Activated CD8-positive, alpha-beta T cell treated with anti-CD3 and anti-CD28 coated beads for 36 hours (primary cell): ENCODE results near the gene GCFC2. TPM values are rescaled to one million over a fixed set of nuclear protein-coding genes. Genes with fewer than 3 reads are reported as not detected.

Source experiments
- ATAC-seq: fragments of 200-7000 bp; cut with Tn5 transposase; one replicate; pipeline ENCODE4 v1.10.0; 2021; ENCODE audit warnings: mild to moderate bottlenecking, moderate library complexity
- CTCF ChIA-PET: fragments of 350-600 bp; sonication (Branson Sonifier 250); formaldehyde crosslinking; loops from one replicate; lab custom pipeline; 2021; ENCODE audit warnings: antibody characterized with exemption; lab: Charles Lee
- POLR2A ChIA-PET: fragments of 350-600 bp; sonication (Branson Sonifier 250); formaldehyde crosslinking; loops from one replicate; lab custom pipeline; 2021; ENCODE audit warnings: antibody characterized with exemption; lab: Charles Lee
- DNase-seq: peaks from one replicate; pipeline ENCODE4 v3.0.0-alpha.2; 2020
- H3K27ac Mint-ChIP-seq: one replicate; pipeline ENCODE4 v1.8.0; 2021; ENCODE audit warnings: mild to moderate bottlenecking, mixed read lengths
- H3K27me3 Mint-ChIP-seq: one replicate; pipeline ENCODE4 v1.8.0; 2021; ENCODE audit warnings: mixed read lengths
- H3K36me3 Mint-ChIP-seq: one replicate; pipeline ENCODE4 v1.8.0; 2021; ENCODE audit warnings: low read depth, mixed read lengths
- H3K4me1 Mint-ChIP-seq: one replicate; pipeline ENCODE4 v1.8.0; 2021; ENCODE audit warnings: low read depth, mixed read lengths
- H3K4me3 Mint-ChIP-seq: one replicate; pipeline ENCODE4 v1.8.0; 2021; ENCODE audit warnings: mild to moderate bottlenecking, moderate library complexity, mixed read lengths
- H3K9me3 Mint-ChIP-seq: one replicate; pipeline ENCODE4 v1.8.0; 2021; ENCODE audit warnings: mixed read lengths
- CTCF ChIP-seq: fragments of 200-600 bp; IDR thresholded peaks from one replicate; pipeline ENCODE4 v1.8.0; 2022; ENCODE audit warnings: antibody characterized with exemption, mild to moderate bottlenecking
- intact Hi-C: fragments of 100-400 bp; cut with micrococcal nuclease; formaldehyde crosslinking; loops from one replicate; pipeline ENCODE4 v1.10.0; 2022
- total RNA-seq, 2 experiments: library from RNA; stranded (reverse); gene quantifications; one replicate each; pipeline ENCODE4 v1.2.3, GENCODE V29; 2021

GCFC2 gene
- total RNA-seq, 2 experiments from 2014 or later: 29.8 to 36.1 TPM

- intact Hi-C loops: loop anchor here (5.0 kb wide), 1 partner anchor 36 kb away; no protein-coding TSS in a partner anchor
- H3K4me1 Mint-ChIP-seq: peaks cover 8% of the 10 kb centered on the region
- H3K9me3 Mint-ChIP-seq: no peaks in the 10 kb centered on the region
- ATAC-seq (no peak), DNase-seq (no peak)
- no peaks in the 10 kb centered on the region for H3K36me3 Mint-ChIP-seq
- POLR2A ChIA-PET: no interaction called here
- no peak overlapping the region for H3K4me3 Mint-ChIP-seq
- CTCF ChIA-PET: interaction anchor here (1.0 to 6.1 kb wide), 14 partner anchors 10 to 80 kb away, joined by 3 to 64 read pairs (median 7); partner anchors contain the start of gene GCFC2
- no peak overlapping the region for H3K27ac Mint-ChIP-seq
- peaks cover 13% of the 10 kb centered on the region for H3K27me3 Mint-ChIP-seq
- no peak for TF ChIP-seq CTCF
Measured at GRCh38 chr2:75641587-75641986, 69.1 kb downstream of the GCFC2 start.

GRCh38 chr2:75640621-75641121 lies 70.0 kb downstream of the GCFC2 start:
- DNase-seq (peak; percentile 77), ATAC-seq (peak; percentile 100)
- Mint-ChIP-seq H3K27me3 (peaks cover 16% of the 10 kb centered on the region), H3K27ac (no peak overlapping the region), H3K36me3 (no peaks in the 10 kb centered on the region), H3K4me3 (no peak overlapping the region), H3K9me3 (no peaks in the 10 kb centered on the region), H3K4me1 (peaks cover 6% of the 10 kb centered on the region)
- ChIA-PET POLR2A (interaction anchor here (0.7 kb wide), 1 partner anchor 76 kb away, joined by 4 read pairs; no protein-coding TSS in a partner anchor), CTCF (interaction anchor here (0.7 to 6.1 kb wide), 23 partner anchors 9 to 81 kb away, joined by 3 to 64 read pairs (median 5); partner anchors contain the start of gene GCFC2)
- intact Hi-C loops: loop anchor here (5.0 kb wide), 1 partner anchor 37 kb away; no protein-coding TSS in a partner anchor
- peak; percentile 92 for TF ChIP-seq CTCF

- Mint-ChIP-seq H3K4me1 (peaks cover 6% of the 10 kb centered on the region), H3K36me3 (no peaks in the 10 kb centered on the region), H3K27me3 (peaks cover 18% of the 10 kb centered on the region), H3K9me3 (no peaks in the 10 kb centered on the region), H3K27ac (no peak overlapping the region), H3K4me3 (no peak overlapping the region)
- ATAC-seq: no peak
- no peak for DNase-seq
- TF ChIP-seq CTCF: no peak
- ChIA-PET CTCF (interaction anchor here (1.0 to 6.1 kb wide), 4 partner anchors 9 to 40 kb away, joined by 4 to 64 read pairs (median 19); no protein-coding TSS in a partner anchor), POLR2A (no interaction called here)
- intact Hi-C loops: no loop called here
Measured at GRCh38 chr2:75637568-75637967, 73.1 kb downstream of the GCFC2 start.

GRCh38 chr2:75634945-75635344 lies 75.8 kb downstream of the GCFC2 start:
- no peak for TF ChIP-seq CTCF
- CTCF ChIA-PET: interaction anchor here (0.7 to 2.5 kb wide), 4 partner anchors 12 to 45 kb away, joined by 3 to 16 read pairs (median 4); partner anchors contain the start of gene MRPL19
- no peaks in the 10 kb centered on the region for H3K4me1 Mint-ChIP-seq
- ATAC-seq (no peak), DNase-seq (no peak)
- no peaks in the 10 kb centered on the region for H3K36me3 Mint-ChIP-seq
- intact Hi-C loops: no loop called here
- H3K4me3 Mint-ChIP-seq: no peak overlapping the region
- no peak overlapping the region for H3K27ac Mint-ChIP-seq
- no peaks in the 10 kb centered on the region for H3K9me3 Mint-ChIP-seq
- POLR2A ChIA-PET: interaction anchor here (1.1 kb wide), 1 partner anchor 12 kb away, joined by 3 read pairs; the partner anchor contains the start of gene MRPL19
- H3K27me3 Mint-ChIP-seq: peaks cover 25% of the 10 kb centered on the region

- Mint-ChIP-seq H3K4me1 (no peaks in the 10 kb centered on the region), H3K27me3 (peaks cover 25% of the 10 kb centered on the region), H3K9me3 (no peaks in the 10 kb centered on the region), H3K27ac (no peak overlapping the region), H3K36me3 (no peaks in the 10 kb centered on the region), H3K4me3 (no peak overlapping the region)
- ATAC-seq (no peak), DNase-seq (no peak)
- no peak for TF ChIP-seq CTCF
- intact Hi-C loops: no loop called here
- CTCF ChIA-PET: no interaction called here
- POLR2A ChIA-PET: no interaction called here
Measured at GRCh38 chr2:75633620-75634019, 77.1 kb downstream of the GCFC2 start.
